Epithelial cell of prostate (primary cell): ENCODE measurements around the gene SLC15A1.

ENCODE experiments used
- DNase-seq: peaks from one replicate; pipeline ENCODE4 v3.0.0-alpha.2; 2011; ENCODE audit warnings: low read depth, low spot score
- H3K27ac ChIP-seq: fragments of 450-650 bp; 2 replicates; pipeline ENCODE4 v1.5.1; 2017; ENCODE audit warnings: mild to moderate bottlenecking

SLC15A1 gene

GRCh38 chr13:98719527-98720250 is 32.8 kb downstream of the SLC15A1 start:
- DNase-seq: no peak
- no peak overlapping the region for H3K27ac ChIP-seq

- no peak for DNase-seq
- no peak overlapping the region for H3K27ac ChIP-seq
Measured at GRCh38 chr13:98717891-98718290, 34.6 kb downstream of the SLC15A1 start.

GRCh38 chr13:98717256-98717655 is 35.2 kb downstream of the SLC15A1 start:
- DNase-seq: no peak
- H3K27ac ChIP-seq: no peak overlapping the region

- no peak for DNase-seq
- H3K27ac ChIP-seq: no peak overlapping the region
Measured at GRCh38 chr13:98710521-98710920, 42.0 kb downstream of the SLC15A1 start.

DNA sequence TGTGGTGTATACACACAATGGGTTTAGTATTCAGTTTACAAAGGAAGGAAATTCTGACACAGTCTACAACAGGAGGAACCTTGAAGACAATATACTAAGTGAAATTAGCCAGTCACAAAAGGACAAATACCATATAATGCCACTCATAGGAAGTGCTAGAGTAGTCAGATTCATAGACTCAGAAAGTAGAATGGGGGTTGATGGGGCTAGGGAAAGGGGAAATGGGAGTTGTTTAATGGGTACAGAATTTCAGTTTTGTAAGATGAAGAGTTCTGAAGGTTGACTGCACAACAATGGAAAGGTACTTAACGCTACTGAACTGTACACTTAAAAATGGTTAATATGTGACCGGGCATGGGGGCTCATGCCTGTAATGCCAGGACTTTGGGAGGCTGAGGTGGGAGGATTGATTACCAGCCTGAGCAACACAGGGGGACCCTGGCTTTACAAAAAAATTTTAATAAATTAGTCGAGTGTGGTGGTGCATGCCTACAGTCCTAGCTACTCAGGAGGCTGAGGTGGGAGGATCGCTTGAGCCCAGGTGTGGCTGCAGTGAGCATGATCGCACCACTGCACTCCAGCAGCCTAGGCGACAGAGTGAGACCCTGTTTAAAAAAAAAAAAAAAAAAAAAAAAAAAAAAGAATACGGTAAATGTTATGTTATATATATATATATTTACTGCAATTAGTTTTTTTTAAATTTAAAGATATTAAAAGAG is 45.0 kb downstream of the SLC15A1 start:
- H3K27ac ChIP-seq: no peak overlapping the region
- DNase-seq: no peak

DNA sequence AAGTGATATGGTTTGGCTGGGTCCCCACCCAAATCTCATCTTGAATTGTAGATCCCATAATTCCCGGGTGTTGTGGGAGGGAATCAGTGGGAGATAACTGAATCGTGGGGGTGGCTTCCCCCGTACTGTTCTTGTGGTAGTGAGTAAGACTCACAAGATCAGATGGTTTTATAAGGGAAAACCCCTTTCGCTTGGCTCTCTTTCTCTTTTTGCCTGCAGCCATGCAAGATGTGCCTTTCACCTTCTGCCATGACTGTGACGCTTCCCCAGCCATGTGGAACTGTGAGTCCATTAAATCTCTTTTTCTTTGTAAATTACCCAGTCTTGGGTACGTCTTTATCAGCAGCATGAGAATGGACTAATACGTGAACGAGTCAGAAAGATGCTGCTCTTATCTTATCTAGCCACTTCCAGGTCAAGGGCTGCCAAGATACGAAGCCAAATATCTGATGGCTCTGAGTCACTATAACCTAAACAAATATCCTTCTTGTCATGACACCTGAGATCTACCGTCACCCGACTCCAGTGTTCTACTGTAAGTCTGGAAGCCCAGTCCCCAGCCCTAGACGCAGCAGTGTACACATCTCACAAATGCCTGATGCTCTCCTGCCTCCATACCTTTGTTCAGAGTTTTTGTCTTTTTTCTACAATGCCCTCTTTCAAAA is 45.9 kb downstream of the SLC15A1 start:
- no peak for DNase-seq
- H3K27ac ChIP-seq: no peak overlapping the region

GRCh38 chr13:98697791-98698190 is 54.7 kb downstream of the SLC15A1 start:
- no peak overlapping the region for H3K27ac ChIP-seq
- DNase-seq: no peak

DNA sequence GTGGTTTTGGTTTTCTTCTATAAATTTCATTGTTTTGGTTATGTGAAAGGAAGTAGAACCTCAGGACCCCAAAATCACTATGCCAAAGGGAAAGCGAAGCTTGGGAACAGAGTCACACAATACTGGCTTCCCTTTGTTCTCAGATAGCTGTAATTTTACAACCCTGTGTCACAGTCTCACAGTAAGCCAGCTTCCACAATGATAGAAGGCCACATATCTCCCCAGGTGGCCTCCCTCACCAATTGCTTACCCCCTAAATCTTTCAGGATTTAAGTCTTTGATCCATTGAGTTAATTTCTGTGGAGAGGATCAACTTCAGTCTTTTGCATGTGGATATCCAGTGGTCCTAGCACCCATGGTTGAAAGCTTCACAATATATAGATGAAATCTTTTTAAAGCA is 58.7 kb downstream of the SLC15A1 start:
- DNase-seq: no peak
- H3K27ac ChIP-seq: no peak overlapping the region

DNA sequence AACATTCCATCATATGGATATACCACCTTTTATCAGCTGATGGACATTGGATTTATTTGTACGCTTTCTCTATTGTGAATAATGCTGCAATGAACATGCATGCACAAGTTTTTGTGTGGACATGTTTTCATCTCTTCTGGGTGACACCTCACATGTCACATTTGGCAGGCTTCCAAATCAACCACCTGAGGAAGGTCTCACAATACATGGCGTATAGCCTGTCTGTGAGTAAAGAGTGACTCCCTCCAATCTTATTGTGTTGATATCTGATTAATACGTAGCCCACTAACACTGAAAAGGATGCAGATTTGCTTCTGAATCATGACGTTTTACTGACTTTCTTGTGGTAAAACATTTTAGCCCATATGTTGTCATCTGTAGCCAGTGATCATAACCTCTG is 61.1 kb downstream of the SLC15A1 start:
- H3K27ac ChIP-seq: peak overlapping the region; percentile 34

DNA sequence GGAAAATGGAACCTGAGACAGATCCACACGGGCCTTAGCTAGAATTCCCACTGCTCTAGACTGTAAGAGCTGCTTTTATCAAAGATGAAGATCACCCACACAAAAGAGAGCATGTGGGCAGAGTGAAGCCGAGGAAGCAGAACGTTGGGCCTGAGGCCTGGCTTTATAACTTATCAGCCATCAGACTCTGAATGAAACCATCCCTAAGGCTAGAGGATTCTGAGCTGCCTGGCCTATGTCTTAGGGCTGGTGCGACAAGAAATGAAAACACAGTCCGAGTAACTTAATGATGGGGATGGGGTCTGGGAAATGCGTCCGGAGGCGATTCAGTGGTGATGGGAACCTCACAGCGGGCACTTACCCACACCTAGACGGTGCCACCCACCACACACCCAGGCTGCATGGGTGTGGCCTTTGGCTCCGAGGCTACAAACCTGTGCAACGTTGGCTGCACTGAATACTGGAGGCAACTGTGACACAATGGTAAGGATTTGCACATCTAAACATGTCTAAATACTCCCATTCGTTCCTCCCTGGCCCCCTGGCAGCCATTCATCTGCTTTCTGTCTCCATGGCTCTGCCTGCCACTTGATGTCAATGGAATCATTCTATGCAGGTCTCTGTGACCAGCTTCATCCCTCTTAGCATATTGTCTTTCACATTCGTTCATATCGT is 62.0 kb downstream of the SLC15A1 start:
- no peak for DNase-seq
- H3K27ac ChIP-seq: peak overlapping the region; percentile 34

More for the DNA sequence above, 61.1 kb downstream of the SLC15A1 start:
- peak; percentile 82 for DNase-seq

DNA sequence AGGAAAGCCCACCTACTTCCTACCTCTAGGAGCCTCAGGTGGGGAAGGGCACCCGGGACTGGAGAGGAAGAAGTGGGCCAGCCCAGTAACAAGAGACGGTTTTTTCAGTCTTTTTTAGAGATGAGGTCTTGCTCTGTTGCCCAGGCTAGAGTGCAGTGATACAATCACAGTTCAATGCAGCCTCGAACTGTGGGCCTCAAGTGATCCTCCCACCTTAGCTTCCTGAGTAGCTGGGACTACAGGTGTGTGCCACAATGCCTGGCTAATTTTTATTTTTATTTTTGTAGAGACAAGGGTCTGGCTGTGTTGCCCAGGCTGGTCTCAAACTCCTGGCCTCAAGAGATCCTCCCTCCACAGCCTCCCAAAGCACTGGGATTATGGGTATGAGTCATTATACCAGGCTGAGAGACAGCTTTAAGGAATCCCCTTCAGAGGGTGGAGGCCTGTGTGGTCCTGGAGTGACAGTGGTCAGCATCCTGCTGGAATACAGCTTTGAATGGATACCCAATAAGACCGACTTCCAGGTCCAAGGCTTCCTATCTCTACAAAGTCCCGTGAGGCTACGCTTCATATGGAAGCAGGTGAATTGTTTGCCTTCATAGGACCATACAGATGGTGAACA is 63.0 kb downstream of the SLC15A1 start:
- DNase-seq: no peak
- H3K27ac ChIP-seq: no peak overlapping the region

DNA sequence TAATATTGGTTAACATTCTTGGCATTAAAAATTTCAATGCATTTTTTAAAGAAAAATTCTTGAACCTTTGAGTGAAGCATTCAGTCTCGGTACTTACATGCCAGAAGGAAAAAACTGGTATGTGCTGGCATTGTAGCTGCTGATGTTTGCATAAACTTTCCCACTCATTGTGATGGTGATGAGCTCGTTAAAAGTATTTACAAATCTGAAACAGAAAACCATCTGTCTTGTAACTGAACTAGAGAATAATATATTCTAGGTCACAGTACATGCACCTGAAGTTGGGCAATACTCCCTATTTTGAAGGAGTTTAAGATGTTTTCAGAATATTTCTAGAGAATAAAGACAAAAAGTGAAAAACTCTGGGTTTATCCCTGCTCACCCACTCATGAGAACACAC is 64.1 kb downstream of the SLC15A1 start:
- DNase-seq: no peak
- H3K27ac ChIP-seq: no peak overlapping the region

GRCh38 chr13:98687319-98687718 is 65.2 kb downstream of the SLC15A1 start:
- H3K27ac ChIP-seq: no peak overlapping the region
- no peak for DNase-seq

GRCh38 chr13:98686270-98686669 is 66.2 kb downstream of the SLC15A1 start:
- H3K27ac ChIP-seq: no peak overlapping the region
- DNase-seq: no peak

GRCh38 chr13:98685146-98685545 is 67.3 kb downstream of the SLC15A1 start:
- no peak for DNase-seq
- no peak overlapping the region for H3K27ac ChIP-seq

- H3K27ac ChIP-seq: no peak overlapping the region
- DNase-seq: no peak
Measured at GRCh38 chr13:98681049-98681448, 71.4 kb downstream of the SLC15A1 start.

DNA sequence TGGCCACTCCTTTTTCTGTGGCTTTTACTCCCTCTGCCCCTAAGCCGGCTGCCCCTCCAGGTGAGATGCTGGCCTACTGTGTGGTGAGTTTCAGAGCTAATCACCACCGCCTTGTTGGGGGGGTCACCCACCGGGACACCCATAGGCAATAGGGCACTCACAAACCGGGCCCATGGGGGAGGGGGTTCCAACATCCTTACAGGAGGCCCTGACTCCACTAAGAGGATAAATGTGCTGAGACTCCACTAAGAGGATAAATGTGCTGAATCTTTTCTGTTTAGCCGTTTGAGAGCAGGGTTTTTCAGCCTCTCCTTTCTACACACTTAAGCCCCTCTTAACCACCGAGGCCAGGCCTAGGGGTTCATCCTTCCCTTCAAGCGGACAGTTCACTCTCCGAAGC is 73.7 kb downstream of the SLC15A1 start:
- no peak overlapping the region for H3K27ac ChIP-seq
- no peak for DNase-seq

GRCh38 chr13:98677398-98677797 is 75.1 kb downstream of the SLC15A1 start:
- peak overlapping the region; percentile 43 for H3K27ac ChIP-seq
- DNase-seq: no peak

DNA sequence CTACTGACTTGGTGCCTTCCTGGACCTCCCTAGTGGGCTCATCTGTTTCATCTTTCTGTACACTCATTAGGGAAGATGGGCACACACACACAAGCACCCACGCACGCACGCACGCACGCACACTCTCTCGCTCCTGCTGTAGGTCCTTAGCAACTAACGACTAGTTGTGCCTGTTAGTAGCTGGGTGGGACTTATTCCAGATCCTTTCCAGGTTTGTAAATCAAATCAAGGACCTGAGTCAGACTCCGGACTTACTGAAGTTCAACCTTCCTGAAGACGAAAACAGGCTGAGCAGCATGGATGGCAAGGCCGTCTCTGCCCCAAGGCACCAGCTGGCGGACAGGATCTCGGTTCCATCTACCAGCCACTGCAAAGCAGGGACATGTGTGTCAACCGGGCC is 76.2 kb downstream of the SLC15A1 start:
- peak overlapping the region; percentile 43 for H3K27ac ChIP-seq
- no peak for DNase-seq

DNA sequence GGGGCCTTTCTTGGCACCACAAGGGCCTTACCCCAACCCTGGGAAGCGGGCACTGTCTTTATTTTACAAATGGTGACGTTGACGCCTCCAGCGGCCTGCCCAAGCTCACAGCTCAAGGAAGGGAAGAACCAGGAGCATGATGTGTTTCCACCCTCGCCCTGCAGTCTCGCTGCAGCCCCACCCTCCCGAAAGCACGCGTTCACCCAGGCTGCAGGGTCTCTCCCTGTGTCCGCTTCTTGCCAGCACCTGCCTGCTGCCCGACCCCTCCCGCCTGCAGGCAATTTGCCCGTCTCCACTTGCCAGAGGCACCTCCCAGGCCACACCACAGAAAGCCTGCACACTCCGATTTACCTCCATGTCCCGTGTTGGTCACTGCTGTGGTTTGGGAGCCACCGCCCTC is 76.6 kb downstream of the SLC15A1 start:
- peak overlapping the region; percentile 43 for H3K27ac ChIP-seq
- DNase-seq: no peak
